GM20000 (cell line): ENCODE measurements around the gene CYBB.
"Not testable (repeated sequence)": the region's sequence is repeated elsewhere in the genome, so short reads cannot be mapped to it uniquely, and the experiment has no call there.

Source experiments
- DNase-seq: peaks from one replicate; pipeline ENCODE4 v3.0.0; 2012; ENCODE audit warnings: low spot score
- TF ChIP-seq, protein P1 (sequence below): IDR thresholded peaks from 2 replicates; pipeline ENCODE4 v1.5.1; 2012; ENCODE audit warnings: mild to moderate bottlenecking, control low read depth; ENCODE audit errors: extremely low read depth, missing control alignments

CYBB gene

DNA sequence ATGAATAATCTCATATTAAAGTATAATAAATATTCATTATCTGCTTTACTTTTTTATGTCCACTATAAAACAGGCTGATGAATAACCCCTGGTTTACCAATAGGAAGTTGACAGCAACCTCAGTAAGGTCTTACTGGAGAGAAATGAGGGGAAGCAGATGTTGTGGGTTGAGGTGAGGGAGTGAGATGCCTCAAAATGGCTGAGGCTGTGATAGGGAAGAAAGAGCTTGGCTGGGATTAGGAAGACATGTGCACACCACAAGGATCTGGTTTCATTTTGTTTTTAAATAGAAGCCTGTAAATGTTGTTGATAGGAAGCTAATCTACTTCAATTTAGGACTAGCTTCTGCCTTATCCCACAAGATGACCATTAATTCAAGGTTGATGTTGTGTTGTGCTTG is 14.4 kb upstream of the CYBB start:
- TF ChIP-seq, protein P1, sequence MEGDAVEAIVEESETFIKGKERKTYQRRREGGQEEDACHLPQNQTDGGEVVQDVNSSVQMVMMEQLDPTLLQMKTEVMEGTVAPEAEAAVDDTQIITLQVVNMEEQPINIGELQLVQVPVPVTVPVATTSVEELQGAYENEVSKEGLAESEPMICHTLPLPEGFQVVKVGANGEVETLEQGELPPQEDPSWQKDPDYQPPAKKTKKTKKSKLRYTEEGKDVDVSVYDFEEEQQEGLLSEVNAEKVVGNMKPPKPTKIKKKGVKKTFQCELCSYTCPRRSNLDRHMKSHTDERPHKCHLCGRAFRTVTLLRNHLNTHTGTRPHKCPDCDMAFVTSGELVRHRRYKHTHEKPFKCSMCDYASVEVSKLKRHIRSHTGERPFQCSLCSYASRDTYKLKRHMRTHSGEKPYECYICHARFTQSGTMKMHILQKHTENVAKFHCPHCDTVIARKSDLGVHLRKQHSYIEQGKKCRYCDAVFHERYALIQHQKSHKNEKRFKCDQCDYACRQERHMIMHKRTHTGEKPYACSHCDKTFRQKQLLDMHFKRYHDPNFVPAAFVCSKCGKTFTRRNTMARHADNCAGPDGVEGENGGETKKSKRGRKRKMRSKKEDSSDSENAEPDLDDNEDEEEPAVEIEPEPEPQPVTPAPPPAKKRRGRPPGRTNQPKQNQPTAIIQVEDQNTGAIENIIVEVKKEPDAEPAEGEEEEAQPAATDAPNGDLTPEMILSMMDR, result no peak
- no peak for DNase-seq

DNA sequence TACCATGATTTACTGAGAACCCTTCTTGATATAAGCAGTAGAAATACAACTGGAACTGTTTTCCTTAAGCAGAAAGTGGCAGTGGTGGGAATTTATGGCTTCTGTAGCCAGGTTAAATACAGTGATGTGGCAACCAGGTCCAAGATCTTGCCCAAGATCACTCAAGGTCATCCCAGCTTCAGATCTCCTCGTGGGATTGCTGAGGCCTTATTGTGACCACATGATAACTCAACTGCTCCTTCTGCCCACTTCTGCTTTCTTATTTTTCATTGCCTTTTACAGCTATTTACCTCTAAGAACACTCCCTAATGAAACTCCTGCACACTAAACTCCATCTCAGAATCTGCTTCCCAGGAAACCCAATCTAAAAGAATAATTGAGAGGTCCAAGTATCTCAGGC is 12.4 kb upstream of the CYBB start:
- no peak for DNase-seq
- TF ChIP-seq, protein P1, result no peak

DNA sequence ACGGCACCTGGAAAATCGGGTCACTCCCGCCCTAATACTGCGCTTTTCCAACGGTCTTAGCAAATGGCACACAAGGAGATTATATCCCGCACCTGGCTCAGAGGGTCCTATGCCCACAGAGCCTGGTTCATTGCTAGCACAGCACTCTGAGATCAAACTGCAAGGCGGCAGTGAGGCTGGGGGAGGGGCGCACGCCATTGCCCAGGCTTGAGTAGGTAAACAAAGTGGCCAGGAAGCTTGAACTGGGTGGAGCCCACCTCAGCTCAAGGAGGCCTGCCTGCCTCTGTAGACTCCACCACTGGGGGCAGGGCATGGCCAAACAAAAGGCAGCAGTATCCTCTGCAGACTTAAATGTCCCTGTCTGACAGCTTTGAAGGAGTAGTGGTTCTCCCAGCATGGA is 11.0 kb upstream of the CYBB start:
- not testable (repeated sequence) for DNase-seq

DNA sequence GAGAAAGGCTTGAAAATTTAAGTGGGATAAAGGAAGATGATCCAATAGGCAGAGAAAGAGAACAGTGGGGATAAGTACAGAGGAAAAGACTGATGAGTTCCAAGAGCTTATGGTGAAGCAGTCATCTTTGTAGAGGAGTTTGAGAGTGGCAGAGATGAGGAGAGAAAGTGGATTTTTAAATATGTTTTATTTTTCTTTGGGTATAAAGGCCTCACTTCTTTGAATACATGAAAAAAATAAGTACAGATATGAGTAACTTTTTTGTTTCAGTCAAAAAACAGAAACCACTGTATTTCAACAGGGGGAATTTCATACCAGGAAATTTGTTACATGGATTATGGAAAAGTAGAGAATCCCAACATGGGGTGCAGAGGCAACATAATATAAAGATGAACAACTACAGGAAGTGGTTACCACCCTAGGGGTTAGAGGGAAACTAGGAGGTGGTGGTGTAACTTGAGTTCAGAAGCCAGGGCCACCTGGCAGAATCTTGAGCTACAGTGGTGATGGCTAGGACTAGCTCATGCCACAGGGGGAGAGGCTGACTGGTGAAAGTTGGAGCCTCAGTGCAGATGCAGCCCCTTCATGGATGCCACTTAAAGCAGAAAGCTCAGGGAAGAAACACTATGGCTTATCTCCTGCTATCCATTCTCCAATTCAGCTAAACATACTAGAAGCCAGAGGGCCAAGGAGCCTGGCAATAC is 3.4 kb upstream of the CYBB start:
- TF ChIP-seq, protein P1, result no peak
- no peak for DNase-seq

DNA sequence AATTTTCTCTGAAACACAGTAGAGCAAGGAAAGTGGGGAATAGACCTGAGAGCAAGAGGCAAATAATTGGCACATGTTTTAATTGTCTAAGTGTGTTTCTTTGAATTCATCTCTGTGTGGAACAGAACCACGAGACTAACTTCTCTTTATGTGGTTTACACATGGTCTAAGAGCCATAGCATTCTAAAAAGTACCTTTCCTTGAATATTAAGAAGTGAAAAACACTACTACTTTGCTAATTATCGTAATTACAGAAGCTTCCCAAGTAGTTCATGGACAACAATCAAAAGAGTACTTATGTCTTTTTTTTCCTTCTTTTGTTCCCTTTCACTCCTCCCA is 2.9 kb upstream of the CYBB start:
- DNase-seq, result no peak

DNA sequence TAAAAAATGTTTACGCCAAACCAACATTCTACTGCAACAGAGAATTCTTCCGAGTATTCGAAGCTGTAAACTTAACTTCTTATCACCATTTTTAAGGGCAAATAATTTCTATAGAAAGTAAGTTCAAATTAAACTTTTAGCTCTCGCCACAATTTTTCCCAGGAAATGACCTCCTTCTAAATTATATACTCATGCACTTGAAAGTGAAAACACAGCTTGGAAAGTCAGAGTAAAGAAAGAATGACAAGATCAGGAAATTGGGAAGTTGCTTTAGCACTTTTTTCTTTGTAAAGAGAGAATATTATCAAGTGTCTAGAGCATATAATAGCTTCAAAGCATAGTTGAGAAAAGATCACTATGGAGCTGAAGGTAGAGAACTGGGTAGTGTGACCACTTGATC is 1.2 kb downstream of the CYBB start:
- TF ChIP-seq, protein P1, result no peak
- DNase-seq, result no peak

More for the DNA sequence above, 2.9 kb upstream of the CYBB start:
- TF ChIP-seq, protein P1, result no peak

DNA sequence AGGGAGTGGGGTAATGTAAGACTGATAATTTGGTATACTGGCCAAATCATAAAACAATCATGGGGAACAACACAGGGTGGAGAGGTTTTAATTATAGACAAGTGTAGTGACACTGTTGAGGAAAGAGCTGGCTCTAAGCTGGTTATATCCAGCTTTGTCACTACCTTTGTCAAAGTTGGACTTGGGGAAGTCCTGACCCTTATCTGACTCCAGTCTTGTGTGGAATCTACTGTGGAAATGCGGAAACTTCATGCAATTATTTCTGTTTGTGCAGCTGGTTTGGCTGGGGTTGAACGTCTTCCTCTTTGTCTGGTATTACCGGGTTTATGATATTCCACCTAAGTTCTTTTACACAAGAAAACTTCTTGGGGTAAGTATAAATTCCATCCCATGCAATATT is 2.0 kb downstream of the CYBB start:
- no peak for DNase-seq
- TF ChIP-seq, protein P1, result no peak

DNA sequence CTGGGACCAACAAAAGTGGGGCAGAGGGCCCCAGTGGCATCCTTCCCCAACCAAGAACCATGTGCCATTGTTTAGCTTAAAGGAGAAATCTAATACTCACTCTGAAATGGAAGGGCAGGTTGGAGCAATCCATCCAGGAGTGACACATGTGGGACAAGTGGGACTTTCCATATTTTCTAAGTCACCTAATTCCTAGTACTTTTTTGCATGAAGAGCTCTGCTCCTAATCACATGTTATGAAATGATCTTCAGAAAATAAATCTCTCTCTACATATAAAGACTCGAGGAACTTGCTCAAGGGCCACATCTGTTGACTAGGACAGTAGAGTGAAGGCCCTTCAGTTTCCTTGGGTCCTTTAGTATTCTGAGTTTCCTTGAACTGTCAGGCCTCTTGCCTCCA is 2.5 kb downstream of the CYBB start:
- DNase-seq, result no peak
- TF ChIP-seq, protein P1, result no peak
